ENCODE results near the gene UBE2V1.

The UBE2V1 gene

DNA sequence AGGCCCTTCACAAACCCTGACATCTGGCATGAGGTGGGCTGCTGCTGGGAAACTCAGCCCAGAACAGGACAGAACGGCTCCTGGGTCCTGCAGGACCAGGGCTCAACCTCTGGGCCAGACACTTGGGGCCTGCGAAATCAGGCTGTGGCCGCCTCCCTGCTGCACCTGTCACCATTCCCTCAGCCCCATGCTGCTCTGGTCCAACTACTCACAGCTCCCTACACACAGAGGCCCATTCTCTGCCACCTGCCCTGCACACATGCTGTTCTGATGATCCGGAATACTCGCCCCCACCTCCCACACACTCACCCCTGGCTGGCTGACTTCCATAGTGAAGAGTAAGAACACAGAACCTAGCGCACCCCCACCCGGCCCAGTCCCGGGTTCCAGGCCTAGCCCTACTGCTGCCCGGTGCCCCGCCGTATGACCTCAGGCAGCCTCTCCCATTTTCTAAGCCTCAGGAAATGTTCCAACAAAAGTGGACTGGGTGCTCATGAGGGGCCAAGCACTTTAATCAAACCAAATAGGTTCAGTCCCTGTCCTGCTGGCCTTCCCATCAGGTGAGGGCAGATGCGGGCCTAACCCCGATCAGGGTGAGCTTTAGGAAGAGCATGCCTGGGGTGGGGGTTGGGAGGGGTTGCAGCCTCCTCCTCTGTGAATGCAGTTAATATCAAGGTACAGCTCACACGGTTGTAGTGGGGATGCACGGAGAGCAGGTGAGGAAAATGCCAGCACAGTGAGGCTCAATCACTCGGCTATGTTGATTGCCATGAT lies 36.7 kb upstream of the UBE2V1 start:
- no peak overlapping the region for H3K4me3 ChIP-seq (ENCODE audit: low read depth, low read length)
- TF ChIP-seq, protein P1, sequence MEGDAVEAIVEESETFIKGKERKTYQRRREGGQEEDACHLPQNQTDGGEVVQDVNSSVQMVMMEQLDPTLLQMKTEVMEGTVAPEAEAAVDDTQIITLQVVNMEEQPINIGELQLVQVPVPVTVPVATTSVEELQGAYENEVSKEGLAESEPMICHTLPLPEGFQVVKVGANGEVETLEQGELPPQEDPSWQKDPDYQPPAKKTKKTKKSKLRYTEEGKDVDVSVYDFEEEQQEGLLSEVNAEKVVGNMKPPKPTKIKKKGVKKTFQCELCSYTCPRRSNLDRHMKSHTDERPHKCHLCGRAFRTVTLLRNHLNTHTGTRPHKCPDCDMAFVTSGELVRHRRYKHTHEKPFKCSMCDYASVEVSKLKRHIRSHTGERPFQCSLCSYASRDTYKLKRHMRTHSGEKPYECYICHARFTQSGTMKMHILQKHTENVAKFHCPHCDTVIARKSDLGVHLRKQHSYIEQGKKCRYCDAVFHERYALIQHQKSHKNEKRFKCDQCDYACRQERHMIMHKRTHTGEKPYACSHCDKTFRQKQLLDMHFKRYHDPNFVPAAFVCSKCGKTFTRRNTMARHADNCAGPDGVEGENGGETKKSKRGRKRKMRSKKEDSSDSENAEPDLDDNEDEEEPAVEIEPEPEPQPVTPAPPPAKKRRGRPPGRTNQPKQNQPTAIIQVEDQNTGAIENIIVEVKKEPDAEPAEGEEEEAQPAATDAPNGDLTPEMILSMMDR (IDR thresholded peaks at IDR 0.05; ENCODE audit: low read depth, low read length), result no peak

DNA sequence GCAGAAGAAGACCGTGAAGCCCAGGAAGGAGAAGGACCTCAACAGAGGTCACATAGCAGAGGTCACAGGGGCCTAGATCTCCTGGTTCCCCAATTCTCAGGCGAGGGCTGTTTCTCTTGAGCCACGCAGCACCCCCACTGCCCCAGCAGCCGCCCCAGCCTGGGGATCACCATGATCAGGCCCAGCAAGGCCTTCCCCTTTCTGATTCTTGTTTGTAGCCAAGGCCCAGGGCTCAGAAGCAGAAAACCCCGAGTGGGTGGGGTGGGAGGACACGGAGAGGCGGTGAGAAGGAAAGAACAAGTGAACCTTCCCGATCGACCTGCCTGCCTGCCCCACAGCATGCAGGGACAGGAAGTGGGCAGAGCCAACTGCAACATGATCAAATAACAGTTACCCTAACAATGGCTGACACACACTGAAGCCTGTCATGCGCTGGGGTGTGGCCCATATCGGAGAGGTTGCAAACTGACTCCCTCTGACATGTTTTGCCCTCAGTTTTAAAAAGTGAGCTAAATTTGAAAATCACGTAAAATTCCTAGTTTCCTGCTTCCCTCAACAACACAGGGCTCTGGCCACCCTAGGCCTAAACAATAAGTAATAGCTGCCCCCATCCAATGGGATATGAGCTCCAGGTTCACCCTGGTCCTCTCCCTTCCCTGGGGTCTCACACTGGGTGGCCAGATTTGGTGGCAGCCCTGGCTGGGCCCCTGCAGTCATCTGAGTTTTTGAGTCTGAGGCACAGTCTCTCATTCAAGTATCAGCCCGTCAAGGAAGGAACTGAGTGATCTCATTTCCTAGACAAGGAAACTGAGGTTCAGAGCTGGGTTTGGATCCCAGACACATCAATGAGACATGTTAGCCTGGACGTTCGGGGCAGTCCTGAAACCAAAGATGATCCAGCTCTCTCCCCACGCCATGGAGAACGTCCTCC lies 34.0 kb upstream of the UBE2V1 start:
- H3K4me3 ChIP-seq (ENCODE audit: low read depth, low read length), result no peak overlapping the region
- TF ChIP-seq, protein P1 (IDR thresholded peaks at IDR 0.05; ENCODE audit: low read depth, low read length), result no peak

DNA sequence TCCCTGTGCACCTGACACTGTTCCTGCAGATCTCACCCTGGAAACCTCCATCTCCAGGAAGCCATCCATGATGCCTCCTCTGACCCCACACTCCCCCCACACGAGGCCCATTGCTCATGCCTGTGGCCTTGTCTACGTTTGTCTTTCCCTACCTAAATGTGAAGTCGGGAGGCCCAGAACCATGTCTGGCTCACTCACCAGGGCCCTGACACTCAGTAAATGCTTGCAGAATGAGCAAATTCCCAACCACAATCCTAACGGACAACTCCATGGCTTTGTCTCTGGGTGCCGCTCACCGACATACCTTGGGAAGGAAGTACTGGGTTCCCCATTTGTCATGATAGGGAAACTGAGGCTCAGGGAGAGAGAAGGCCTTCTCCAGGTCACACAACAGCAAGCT lies 33.3 kb upstream of the UBE2V1 start:
- H3K4me3 ChIP-seq (ENCODE audit: low read depth, low read length), result no peak overlapping the region
- TF ChIP-seq, protein P1 (IDR thresholded peaks at IDR 0.05; ENCODE audit: low read depth, low read length), result no peak

DNA sequence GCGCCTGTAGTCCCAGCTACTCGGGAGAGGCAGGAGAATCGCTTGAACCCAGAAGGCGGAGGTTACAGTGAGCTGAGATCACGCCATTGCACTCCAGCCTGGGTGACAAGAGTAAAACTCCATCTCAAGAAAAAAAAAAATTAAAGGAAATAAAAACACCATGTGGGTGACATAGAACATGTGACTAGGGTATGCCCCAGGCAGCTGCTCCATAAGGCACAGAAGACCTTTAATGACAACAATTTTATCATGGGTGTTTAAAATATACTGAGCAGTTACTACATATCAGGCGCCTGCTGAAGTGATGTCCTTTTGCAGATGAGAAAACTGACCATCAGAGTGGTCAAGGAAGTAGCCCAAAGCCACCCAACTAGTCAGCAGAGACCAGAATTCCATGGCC lies 32.6 kb upstream of the UBE2V1 start:
- H3K4me3 ChIP-seq (ENCODE audit: low read depth, low read length), result no peak overlapping the region
- TF ChIP-seq, protein P1 (IDR thresholded peaks at IDR 0.05; ENCODE audit: low read depth, low read length), result no peak

DNA sequence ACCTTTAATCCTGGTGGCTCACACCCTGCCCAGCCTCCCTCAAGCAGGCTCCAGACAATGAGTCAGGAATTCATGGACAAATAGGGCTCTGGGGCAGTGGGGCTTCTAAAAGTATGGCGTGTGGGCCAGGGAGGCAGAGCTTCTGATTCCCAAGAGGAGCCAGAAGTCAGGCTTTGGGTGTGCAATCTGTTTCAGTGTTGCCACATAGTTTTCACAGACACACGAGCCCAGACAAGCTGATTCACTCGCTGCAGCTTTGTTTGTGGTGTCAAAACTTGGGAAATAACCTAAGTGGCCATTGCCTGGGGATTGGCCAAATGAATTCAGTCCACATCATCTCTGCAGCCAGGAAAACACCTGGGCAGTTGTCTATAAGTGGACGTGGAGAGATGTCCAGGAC lies 31.4 kb upstream of the UBE2V1 start:
- TF ChIP-seq, protein P1 (IDR thresholded peaks at IDR 0.05; ENCODE audit: low read depth, low read length), result no peak

DNA sequence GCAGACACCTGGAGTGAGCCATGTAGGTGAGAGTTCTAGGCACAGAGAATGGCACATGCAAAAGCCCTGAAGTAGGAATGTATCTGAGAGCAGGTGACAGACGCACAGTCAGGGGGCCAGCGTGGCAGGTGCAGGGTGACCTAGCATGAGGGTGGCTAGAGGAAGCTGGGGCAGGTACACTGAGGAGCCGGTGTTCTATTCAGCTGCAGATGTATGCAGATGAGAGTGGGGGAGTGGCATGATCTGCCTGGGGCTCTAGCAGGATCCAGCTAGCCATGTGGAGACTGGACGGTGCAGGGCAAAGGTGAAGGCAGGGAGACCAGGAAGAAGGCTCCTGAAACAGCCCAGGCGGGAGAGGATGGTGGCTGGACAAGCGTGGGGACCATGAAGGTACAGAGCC lies 29.9 kb upstream of the UBE2V1 start:
- H3K4me3 ChIP-seq (ENCODE audit: low read depth, low read length), result no peak overlapping the region
- TF ChIP-seq, protein P1 (IDR thresholded peaks at IDR 0.05; ENCODE audit: low read depth, low read length), result no peak

More for the DNA sequence above, 31.4 kb upstream of the UBE2V1 start:
- no peak overlapping the region for H3K4me3 ChIP-seq (ENCODE audit: low read depth, low read length)
